NCI-H2171 (cell line): ENCODE results near the gene KARS1.

Experiments
- DNase-seq: peaks from one replicate; lab custom pipeline; 2025; lab: John Stamatoyannopoulos, UW

KARS1 gene

GRCh38 chr16:75647492-75648264, at the start of gene KARS1, which contains the start of gene TERF2IP:
KARS1 (minus strand) TSS chr16:75647665; CDS start chr16:75647639, 26 bp downstream.
TERF2IP (plus strand) TSS chr16:75647773; CDS start chr16:75647883, 110 bp downstream.
- DNase-seq = peak; percentile 92

GRCh38 chr16:75695708-75696107, 48.2 kb upstream of the KARS1 start:
- no peak for DNase-seq

GRCh38 chr16:75687361-75687760, 39.9 kb upstream of the KARS1 start:
- DNase-seq = no peak

GRCh38 chr16:75682308-75682707, 34.8 kb upstream of the KARS1 start:
- no peak for DNase-seq

GRCh38 chr16:75679366-75679765, 31.9 kb upstream of the KARS1 start:
- DNase-seq = no peak

- DNase-seq = no peak
These were observed 29.4 kb upstream of the KARS1 start, which contains the start of gene CPHXL2 for GRCh38 chr16:75676909-75677308. CPHXL2 (minus strand) TSS chr16:75677009; CDS start chr16:75676999, 10 bp downstream.

GRCh38 chr16:75667503-75667902, 20.0 kb upstream of the KARS1 start:
- DNase-seq = no peak

GRCh38 chr16:75660726-75661302, 13.3 kb upstream of the KARS1 start:
- DNase-seq = no peak

GRCh38 chr16:75660321-75660720, 12.9 kb upstream of the KARS1 start:
- DNase-seq = no peak

- DNase-seq = no peak
These were observed 10.7 kb upstream of the KARS1 start for GRCh38 chr16:75658175-75658574.

GRCh38 chr16:75653922-75654321, 6.5 kb upstream of the KARS1 start:
- DNase-seq = peak; percentile 36

GRCh38 chr16:75648265-75649076, 1.0 kb upstream of the KARS1 start:
- peak; percentile 66 for DNase-seq

GRCh38 chr16:75647112-75647491, 363 bp downstream of the KARS1 start:
- no peak for DNase-seq

GRCh38 chr16:75644240-75645012, 3.0 kb downstream of the KARS1 start:
- no peak for DNase-seq

GRCh38 chr16:75640598-75640997, 6.9 kb downstream of the KARS1 start:
- no peak for DNase-seq

GRCh38 chr16:75635036-75635435, 12.4 kb downstream of the KARS1 start:
- no peak for DNase-seq

GRCh38 chr16:75632857-75633256, 14.6 kb downstream of the KARS1 start:
- no peak for DNase-seq

GRCh38 chr16:75630052-75630451, 17.4 kb downstream of the KARS1 start:
- DNase-seq = no peak

- no peak for DNase-seq
These were observed 18.3 kb downstream of the KARS1 start for GRCh38 chr16:75629132-75629531.

- no peak for DNase-seq
These were observed 19.1 kb downstream of the KARS1 start for GRCh38 chr16:75628351-75628750.

- DNase-seq = no peak
These were observed 19.6 kb downstream of the KARS1 start for GRCh38 chr16:75627851-75628250.

GRCh38 chr16:75626806-75627205, 20.7 kb downstream of the KARS1 start:
- DNase-seq = no peak
